GM03348 (cell line): ENCODE measurements around the gene TOMM40L.
"Not testable (repeated sequence)": the region's sequence is repeated elsewhere in the genome, so short reads cannot be mapped to it uniquely, and the experiment has no call there.

Experiments used
- DNase-seq: peaks from one replicate; pipeline ENCODE4 v3.0.0; 2012; ENCODE audit warnings: low spot score

TOMM40L gene

DNA sequence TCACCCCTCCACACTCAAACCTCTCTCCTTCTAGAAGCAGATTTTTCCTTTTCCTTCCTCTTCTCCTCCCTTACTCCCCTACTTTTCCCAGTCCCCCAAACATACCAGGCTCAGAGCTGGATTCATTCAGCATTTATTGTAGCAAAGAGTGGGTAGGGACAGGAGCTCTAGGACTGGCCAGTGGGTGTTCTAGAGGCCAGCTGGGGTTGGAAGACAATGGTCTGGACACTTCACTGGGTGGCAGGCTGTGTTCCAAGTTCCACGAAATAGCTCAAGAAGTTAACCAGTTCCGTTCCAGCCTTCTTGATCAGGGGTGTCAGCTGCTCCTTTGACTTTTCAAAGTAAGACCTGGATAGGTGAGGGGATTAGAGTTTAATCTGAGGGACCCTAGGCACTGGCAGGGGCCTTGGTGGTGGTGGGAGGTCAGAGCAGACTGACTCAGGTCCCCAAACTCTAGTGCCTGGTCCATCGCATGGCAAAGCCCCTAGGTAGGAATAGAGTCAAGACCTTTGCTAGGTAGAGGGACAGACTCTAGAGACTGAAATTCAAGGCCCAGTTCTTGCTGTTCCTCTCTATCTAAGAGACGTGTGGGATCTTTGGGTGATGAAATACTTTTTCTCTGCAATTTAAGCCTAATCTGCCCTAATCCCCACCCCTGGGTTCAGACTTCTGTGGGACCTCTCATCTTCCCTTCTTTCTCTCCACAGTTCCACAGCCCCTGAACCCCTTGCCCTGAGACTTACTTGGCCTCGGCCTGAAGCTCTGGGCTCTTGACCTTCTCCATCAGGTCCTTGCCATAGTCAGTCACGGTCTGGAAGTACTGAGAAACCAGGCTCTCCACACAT is 3.5 kb upstream of the TOMM40L start:
- no peak for DNase-seq

DNA sequence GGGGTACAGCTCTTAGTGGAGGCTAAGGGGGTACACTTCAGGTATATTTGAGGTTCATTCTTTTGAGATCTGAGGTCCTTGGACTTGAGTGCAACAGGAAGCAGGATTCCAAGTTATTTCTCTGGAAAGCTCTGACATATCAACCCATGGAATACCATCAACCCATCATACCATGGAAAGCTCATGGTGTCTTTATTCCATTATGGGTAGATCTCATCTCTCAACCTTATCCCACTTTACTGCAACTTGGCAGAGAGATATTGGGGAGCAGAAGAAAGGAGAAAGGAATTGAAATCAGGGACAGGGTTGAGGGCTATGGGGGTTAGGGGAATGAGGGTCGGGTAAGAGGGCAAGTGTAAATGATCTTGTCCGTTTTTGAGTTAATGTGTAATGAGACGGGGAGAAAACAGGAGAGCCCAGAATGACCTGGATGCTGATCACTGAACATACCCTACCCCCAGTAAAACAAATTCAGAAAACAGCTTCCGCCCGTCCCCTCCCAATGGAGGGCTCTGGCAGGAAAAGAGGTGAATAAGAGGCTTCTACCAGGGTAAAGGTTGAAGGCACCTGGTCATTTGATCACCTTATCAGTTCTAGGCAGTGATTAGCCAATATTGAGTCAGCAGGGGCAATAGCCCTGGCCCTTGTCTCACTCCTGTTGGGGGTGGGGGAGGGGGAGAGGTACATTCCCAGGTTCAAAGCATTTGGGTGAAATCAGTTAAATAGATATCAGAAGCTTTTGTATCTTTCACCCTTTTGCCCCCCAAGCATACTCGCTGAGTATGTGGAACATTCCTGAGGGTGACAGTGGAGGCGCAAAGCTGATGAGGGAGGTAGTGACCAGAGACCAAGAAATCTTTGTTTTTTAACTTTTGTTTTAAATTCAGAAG is 1.8 kb upstream of the TOMM40L start:
- no peak for DNase-seq

DNA sequence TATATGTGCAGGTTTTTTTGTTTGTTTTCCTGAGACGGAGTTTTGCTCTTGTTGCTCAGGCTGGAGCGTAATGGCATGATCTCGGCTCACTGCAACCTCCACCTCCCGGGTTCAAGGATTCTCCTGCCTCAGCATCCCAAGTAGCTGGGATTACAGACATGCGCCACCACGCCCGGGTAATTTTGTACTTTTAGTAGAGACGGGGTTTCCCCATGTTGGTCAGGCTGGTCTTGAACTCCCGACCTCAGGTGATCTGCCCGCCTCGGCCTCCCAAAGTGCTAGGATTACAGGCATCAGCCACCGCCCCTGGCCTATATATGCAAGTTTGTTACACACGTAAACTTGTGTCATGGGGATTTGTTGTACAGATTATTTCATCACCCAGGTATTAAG is 1.2 kb upstream of the TOMM40L start:
- not testable (repeated sequence) for DNase-seq

DNA sequence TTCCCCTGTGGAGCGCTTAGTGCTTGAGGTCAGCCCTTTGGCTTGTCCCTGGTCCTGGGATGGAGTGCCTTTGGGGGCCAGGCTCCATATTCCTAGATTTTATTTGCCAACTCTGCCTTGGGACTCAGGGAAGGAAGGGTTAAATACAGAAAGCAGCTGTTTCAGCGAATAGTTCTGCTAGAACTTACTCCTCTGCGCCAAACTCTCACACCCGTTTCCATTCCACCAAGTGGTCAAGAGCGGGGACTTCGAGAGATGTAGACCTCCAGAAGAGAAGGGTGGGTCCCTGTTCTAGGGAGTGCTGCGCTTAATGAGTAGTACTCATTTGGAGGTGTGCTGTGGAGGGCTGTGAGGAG is 704 bp upstream of the TOMM40L start:
- DNase-seq = no peak

DNA sequence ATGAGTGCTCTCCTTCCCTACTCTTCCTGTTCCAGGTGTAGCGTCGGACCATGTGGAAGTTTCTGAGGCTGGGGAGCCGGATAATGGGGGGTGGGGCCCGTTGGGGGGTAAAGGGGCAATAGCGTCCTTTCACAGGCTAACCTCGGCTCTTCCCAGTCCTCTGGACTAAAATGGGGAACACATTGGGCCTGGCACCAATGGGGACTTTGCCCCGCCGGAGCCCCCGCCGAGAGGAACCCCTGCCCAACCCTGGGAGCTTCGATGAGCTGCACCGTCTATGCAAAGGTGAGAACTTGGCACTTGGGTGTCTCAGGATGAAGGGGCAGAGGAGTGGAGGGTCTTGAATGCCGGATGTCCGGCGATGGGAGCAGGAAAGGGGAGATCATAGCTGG is 456 bp downstream of the TOMM40L start:
- peak; percentile 18 for DNase-seq

DNA sequence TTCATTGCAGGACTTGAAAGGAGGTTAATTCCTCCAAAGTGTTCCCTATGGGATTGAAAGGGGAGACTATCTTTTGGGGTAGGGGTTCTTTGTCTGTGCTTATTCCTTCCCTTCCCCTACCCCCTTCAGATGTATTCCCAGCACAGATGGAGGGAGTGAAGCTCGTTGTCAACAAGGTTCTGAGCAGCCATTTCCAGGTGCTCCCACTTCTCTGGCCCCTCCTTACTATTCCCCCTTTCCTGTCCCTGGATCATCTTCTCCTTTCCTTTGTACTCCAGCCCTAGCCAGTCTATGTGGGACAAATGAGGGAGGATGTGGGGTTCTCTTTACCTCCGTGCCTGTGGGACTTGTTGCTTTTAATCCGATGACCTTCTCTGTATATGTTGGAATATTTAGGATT is 899 bp downstream of the TOMM40L start:
- no peak for DNase-seq

DNA sequence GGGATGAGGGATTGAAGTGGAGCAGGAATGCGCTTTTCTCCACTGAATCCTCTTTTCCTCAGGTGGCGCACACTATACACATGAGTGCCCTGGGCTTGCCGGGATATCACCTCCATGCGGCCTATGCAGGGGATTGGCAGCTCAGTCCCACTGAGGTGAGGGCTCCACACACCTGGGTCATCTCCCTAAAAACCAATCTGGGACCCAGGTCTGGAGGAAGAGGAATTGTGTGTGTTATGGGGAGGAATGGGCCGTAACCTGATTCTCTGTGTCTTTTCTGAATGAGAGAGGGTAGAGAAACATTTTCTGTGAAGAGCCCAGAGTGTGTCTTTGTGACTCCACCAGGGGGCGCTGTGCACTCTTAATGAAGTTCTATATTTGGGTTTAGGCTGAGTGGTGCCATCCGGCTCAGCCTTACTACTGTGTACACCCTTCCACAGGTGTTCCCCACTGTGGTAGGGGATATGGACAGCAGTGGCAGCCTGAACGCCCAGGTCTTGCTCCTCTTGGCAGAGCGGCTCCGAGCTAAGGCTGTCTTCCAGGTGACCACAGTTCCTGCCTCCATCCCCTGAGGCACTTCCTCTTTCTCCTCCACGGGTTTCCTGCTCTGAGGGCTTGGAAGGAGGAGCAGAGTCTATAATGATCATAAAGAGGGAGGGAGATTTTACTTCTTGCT is 1.5 kb downstream of the TOMM40L start:
- DNase-seq = peak; percentile 83

DNA sequence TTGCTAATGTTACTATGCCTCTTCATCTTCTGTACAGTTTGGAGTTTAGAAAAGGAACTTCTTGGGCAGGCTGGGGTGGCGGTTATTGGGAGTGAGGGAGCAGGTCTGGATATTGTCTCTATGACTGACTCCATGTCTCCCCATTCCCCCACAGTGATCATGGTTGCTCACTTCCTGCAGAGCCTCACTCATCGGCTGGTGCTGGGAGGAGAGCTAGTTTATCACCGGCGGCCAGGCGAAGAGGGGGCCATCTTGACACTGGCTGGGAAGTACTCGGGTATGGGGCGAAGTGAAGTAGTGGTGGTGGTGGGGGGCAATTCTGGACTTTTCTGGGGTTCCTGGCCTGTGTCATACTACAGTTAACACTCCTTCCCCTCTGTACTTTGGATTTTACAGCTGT is 2.2 kb downstream of the TOMM40L start:
- no peak for DNase-seq

DNA sequence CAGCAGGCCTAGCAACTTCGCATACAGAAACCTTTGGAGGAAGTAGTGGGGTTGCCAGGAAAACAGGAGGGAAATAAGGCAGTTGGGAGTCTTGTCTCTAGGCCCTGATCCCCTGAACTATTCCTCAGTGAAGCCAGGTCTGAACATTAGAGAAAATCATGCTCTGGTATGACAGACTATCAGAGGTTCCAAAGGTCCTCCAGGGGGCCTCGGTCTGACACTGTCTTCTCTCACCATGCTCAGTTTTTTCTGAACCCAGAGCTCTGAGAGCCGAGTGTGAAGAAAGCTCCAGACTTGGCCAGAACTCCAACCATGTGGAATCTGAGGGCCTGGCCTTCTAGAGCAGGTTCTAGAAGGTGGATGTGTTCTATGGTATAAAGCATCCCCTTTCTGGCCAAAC is 4.0 kb downstream of the TOMM40L start:
- no peak for DNase-seq

DNA sequence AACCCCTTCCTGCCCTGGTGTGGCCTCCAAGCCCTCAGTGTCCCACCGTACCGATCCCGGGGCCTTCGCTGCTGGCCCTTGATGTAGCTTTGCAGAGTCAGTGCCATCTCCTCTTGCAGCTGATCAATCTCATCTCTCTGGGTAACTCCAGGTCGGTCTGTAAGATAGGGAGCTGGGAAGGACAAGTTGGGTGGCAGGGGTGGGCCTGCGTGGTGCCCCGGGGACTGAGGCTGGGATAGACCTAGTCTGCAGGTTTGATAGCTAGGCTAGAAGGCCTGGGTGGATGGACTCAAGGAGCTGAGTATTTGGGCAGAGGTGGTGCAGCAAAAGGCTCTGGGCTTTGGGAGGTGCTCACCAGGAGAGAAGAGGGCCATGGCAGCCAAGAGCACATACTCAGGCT is 4.9 kb downstream of the TOMM40L start:
- DNase-seq = no peak

DNA sequence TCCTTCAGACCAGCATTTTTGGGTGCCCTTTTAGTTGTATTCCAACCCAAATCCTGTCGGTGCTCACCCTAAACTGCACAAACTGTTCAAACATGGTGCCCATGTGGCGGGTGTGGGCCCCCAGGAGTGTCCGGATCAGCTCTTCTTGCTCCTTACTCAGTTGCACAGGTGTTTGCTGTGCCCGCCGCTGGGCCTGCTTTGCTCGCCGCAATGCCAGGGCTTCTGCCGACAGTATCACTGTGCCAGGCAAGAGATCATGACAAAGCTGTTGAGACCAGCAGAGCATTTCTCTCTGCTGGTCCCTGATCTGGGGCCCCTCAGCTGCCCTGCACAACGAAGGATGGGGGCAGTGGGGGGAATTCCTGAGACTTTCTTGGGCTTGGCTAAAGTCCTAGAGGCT is 7.2 kb downstream of the TOMM40L start:
- DNase-seq = no peak

DNA sequence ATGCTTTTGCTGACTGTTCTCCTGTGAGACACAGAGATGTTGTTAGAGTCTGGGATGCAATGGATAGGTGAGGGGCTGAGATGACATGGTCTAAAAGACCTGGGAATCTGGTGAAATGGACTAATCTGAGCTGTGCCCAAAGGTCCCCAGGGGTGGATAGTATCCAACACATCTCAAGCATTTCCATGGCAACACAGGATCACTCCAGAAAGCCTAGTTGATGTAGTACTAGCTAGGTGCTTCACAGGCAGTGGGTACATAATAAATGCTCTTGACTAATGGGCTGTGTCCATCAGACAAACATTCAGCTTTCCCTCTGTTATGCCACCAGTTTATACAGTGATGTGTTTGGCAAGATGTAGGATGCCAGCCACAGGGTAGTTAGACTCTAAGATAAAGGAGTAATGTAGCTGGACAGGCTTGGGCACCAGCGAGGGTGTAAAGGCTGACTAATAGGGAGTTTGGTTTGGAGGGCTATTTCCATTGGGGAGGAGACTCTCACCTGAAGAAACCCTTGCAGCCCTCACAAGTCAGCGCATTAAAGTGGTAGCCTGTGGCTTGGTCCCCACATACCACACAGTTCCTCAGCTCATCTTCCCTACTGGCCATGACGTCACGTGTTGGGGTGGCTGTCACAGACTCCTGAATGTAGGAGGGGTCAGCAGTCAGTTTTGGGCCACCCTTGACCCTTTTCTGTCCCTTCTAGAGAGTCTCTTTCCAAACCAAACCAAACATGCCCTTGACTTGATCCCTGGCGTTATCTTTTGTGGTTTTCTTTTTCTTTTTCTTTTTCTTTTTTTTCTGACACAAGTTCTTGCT is 10.3 kb downstream of the TOMM40L start:
- DNase-seq = no peak

DNA sequence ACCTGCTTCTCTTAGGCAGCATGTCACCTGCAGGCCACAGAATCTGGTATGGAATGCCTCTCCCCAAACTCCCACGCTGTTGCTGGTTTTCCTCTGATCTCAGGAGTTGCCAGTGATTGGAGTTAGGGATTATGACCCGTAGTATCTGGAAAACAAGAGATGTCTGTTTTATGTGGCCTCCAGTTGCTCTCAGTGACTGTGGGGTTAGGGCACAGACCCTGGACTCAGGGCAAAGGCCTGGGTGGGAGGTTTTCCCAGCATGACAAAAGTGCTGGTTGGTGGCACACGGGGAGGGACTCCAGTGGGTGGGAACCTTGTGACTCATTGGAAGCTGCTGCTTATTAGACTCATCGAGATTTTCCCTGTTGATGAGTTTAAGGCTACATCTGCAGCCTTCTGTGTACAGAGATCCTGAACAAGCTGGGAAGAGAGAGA is 12.2 kb downstream of the TOMM40L start, which contains the start of gene NR1I3:
TSS of gene NR1I3 (minus strand) at position 165 of the 435 bp plus-strand sequence. CDS start 1,638 bp downstream, outside the sequence.
- DNase-seq = peak; percentile 24

DNA sequence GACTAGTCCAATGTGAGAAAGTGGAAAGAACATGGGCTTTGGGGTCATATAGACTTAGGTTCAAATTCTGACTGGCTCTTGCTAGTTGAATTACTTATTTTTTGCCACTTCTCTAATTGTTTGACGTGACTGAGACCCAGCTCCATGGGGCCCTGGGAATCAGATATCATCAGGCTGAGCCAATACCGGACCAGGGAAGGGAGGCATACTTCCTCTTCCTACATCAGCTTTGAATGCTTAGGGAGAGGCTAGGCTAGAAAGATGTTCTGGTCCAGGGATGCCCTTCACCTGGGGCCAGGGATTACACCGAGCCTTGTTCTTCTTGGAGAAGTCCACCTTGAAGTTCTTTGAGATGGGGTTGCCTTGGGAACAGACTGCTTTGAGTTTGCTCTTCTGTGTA is 15.8 kb downstream of the TOMM40L start:
- DNase-seq = no peak

DNA sequence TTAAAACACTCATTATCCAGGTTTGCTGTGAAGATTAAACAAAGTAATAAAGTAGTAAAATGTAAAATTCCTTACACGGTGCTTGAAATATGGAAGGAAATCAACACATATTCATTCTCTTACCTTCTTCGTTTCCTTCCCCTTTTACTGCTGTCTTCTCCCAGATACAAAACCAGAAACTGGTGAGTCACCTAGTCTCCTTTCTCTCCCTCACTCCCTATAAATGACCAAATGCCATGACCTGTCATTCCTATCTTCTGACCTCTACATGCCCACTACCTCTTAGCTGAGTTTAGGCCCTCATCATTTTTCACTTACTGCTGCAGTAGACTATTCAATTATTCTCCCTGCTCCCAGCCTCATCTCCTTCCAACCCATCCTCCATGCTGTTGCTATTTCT is 16.5 kb downstream of the TOMM40L start:
- DNase-seq = no peak

DNA sequence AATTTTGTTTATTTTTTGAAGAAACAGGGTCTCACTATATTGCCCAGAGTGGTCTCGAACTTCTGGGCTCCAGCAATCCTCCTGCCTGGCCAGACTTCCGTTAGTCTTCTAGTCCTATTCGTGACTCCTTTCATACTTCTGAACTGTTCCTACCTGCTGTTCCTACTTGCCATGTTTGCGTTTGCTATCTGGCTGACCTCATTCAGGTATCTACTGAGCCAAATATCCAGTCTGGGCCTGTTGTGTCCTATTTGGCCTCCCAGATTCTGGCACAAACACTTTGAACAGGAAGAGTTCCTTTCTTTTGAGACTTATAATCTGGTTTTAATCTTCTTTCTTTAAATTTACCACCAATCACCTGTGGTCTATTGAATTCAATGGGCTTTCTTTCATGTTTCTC is 19.0 kb downstream of the TOMM40L start:
- no peak for DNase-seq

DNA sequence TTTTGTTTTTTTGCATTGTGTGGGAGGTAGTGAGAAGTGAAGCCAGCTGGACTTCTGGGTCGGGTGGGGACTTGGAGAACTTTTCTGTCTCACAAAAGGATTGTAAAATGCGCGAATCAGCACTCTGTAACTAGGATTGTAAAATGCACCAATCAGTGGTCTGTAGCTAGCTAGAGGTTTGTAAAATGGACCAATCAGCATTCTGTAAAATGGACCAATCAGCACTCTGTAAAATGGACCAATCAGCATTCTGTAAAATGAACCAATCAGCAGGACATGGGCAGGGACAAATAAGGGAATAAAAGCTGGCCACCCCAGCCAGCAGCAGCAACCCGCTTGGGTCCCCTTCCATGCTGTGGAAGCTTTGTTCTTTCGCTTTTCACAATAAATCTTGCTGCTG is 24.2 kb downstream of the TOMM40L start:
- not testable (repeated sequence) for DNase-seq

DNA sequence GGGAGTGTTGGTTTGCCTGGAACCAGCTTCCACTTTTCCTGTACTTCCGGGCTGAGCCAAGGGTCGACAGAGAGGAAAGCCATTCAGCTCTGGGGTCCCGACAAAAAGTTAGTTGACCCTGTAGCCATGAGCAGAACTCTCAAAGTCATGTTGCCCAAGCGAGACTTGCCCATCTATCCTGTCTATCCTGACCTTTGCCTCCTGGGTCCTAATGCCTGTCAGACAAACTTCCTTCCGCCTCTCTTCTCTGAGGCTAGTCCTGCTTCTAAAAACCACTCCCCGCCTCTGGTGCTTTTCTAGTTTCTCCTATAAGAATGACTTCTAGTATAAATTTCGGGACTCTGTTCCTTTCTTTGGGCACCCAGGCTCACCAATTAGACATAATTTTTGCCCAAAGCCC is 25.0 kb downstream of the TOMM40L start:
- no peak for DNase-seq

DNA sequence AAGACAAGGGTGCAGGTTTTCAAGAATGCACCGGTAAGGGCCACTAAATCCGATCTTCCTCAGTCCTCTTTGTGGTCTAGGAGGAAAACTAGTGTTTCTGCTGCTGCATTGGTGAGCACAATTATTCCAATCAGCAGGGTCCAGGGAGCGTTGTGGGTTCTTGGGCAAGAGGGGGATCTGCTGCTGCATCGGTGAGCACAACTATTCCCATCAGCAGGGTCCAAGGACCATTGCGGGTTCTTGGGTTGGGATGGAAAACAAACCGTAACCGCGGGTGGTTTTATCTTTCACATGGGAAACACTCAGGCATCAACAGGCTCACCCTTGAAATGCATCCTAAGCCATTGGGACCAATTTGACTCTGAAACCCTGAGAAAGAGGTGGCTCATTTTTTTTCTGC is 25.7 kb downstream of the TOMM40L start:
- no peak for DNase-seq

DNA sequence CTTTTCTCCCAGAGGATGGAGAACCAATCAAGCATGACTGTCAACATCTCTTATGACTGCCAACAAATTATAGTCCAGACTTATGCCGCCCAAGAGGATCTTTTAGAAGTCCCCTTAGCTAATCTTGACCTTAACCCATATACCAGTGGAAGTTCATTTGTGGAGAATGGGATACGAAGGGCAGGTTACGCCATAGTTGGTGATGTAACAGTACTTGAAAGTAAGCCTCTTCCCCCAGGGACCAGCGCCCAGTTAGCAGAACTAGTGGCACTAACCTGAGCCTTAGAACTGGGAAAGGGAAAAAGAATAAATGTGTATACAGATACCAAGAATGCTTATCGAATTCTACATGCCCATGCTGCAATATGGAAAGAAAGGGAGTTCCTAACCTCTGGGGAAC is 29.4 kb downstream of the TOMM40L start:
- DNase-seq = not testable (repeated sequence)

DNA sequence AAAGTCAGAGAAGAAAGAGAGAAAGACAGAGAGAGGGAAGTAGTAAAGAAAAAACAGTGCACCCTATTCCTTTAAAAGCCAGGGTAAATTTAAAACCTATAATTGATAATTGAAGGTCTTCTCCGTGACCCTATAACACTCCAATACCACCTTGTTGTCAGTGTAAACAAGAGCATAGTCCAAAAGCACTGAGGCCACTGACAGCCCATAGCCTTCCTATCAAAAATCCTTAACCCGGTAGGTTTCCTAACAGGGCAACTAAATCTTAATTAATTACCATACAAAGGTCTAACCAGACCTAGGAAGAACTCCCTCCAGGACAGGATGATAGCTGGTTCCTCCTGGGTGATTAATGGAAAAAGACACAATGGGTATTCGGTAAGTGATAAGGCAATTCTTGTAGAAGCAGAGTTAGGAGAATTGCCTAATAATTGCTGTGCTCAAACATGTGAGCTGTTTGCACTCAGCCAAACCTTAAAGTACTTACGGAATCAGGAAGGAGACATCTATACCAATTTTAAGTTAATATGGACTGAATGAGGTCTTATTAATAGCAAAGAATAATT is 30.2 kb downstream of the TOMM40L start:
- not testable (repeated sequence) for DNase-seq
